ENCODE data around the gene MORN3. TPM values are rescaled to one million over a fixed set of nuclear protein-coding genes. Genes with fewer than 3 reads are reported as not detected.

Gene MORN3
- total RNA-seq, 2 donors from 2014 or later: 0.09 to 0.21 TPM

- ATAC-seq (peak in 1 of 2 donors; percentile 47), DNase-seq (no peak)
- intact Hi-C loops (cut with DNase I): loop anchor here in 1 of 2 donors (10.0 kb wide), 1 partner anchor 46 kb away; no protein-coding TSS in a partner anchor
These were observed 49.0 kb downstream of the MORN3 start for GRCh38 chr12:121620333-121620891.

DNA sequence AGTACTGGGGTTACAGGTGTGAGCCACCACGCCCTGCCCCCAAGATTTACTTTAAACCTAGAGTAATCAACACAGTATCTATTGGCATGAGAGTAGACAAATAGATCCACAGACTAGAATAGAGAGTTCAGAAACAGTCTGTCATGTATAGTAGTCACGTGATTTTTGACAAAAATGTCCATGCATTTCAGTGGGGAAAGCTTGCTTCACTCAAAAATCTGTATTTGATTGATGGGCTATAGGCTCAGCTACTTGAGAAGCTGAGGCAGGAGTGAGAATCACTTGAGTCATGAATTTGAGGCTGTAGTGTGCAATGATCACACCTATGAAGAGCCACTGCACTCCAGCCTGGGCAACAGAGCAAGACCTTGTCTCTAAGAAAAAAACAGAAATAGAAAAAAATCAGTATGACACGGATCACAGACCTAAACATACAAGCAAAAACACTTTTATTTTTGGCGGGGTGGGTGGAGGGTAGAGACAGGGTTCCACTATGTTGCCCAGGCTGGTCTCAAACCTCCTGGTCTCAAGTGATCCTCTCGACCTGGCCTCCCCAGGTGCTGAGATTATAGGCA, 50.7 kb downstream of the MORN3 start:
- intact Hi-C loops (cut with DNase I): no loop called here
- ATAC-seq (no peak), DNase-seq (no peak)

- intact Hi-C loops (cut with DNase I): no loop called here
- DNase-seq (no peak), ATAC-seq (no peak)
These were observed 54.5 kb downstream of the MORN3 start for GRCh38 chr12:121614872-121615467.

- no peak for DNase-seq
- intact Hi-C loops (cut with DNase I): no loop called here
- no peak for ATAC-seq
These were observed 56.0 kb downstream of the MORN3 start for GRCh38 chr12:121613462-121613861.

DNA sequence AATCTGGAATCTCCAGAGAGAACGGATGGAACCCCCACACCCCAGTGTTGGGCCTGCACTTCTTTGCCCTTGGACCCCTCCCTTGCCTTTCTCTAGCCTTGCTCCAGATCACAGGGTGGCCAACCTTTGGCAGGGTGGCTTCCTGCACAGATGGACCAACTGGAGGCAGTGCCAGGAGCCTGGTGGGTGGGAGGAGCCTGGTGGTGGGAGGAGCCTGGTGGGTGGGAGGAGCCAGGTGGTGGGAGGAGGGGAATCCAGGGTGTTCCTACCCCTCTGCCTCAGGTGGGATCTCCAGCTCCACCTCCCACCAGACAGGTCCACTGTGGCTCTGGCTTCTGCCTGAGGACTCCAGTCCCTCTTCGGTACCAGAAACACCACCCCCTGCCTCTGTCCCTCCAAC, 58.1 kb downstream of the MORN3 start:
- peak in 1 of 2 donors; percentile 39 for ATAC-seq
- intact Hi-C loops (cut with DNase I): no loop called here
- DNase-seq: no peak

GRCh38 chr12:121610239-121611149, 59.0 kb downstream of the MORN3 start:
- intact Hi-C loops (cut with DNase I): no loop called here
- ATAC-seq (peak; percentile 65 to 72), DNase-seq (no peak)

GRCh38 chr12:121608301-121608700, 61.2 kb downstream of the MORN3 start:
- no peak for ATAC-seq
- DNase-seq: no peak
- intact Hi-C loops (cut with DNase I): no loop called here

DNA sequence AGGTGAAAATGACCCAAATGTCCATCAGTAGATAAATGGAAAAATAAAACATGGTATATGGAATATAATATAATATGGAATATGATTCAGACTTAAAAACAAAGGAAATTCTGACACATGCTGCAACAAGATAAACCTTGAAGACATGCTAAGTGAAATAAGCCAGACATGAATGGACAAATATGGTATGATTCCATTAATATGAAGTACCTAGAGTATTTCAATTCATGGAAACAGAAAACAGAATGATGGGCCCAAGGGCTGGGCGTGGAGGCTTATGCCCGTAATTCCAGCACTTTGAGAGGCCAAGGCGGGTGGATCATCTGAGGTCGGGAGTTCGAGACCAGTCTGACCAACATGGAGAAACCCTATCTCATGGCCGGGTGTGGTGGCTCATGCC, 65.9 kb downstream of the MORN3 start:
- ATAC-seq (no peak), DNase-seq (no peak)
- intact Hi-C loops (cut with DNase I): no loop called here

- intact Hi-C loops (cut with DNase I): no loop called here
- DNase-seq (no peak), ATAC-seq (no peak)
These were observed 66.7 kb downstream of the MORN3 start for GRCh38 chr12:121602766-121603165.

- intact Hi-C loops (cut with DNase I): no loop called here
- ATAC-seq (no peak), DNase-seq (no peak)
These were observed 68.6 kb downstream of the MORN3 start for GRCh38 chr12:121600702-121601336.

Other genes with a start within 250 kb of the MORN3 start
- 10 to 100 TPM; 11.2 to 14.7 TPM for gene KDM2B, start 88.6 kb downstream of the MORN3 start, total RNA-seq
- 10 to 100 TPM; 11.7 to 12.9 TPM for gene ORAI1, start 43.1 kb downstream of the MORN3 start, total RNA-seq
- gene TMEM120B, start 43.1 kb upstream of the MORN3 start, total RNA-seq: 10 to 100 TPM in 1 of 2 donors, 1 to 10 TPM in 1; 8.5 to 10.2 TPM
- gene RHOF, start 124.0 kb upstream of the MORN3 start, total RNA-seq: 10 to 100 TPM; 14.7 to 25.1 TPM
- 10 to 100 TPM in 1 of 2 donors, 1 to 10 TPM in 1; 9.3 to 11.9 TPM for gene SETD1B, start 134.4 kb upstream of the MORN3 start, total RNA-seq
- gene HPD, start 189.2 kb upstream of the MORN3 start, total RNA-seq: 1 to 10 TPM; 1.8 to 2.9 TPM
- 10 to 100 TPM; 33.2 to 34.1 TPM for gene PSMD9, start 219.1 kb upstream of the MORN3 start, total RNA-seq
- 1 to 10 TPM in 1 of 2 donors, under 1 TPM in 1; 0.77 to 1.3 TPM for gene CFAP251, start 248.9 kb upstream of the MORN3 start, total RNA-seq

Data from left cardiac atrium (tissue), 4 donors.